ENCODE results near the gene LRGUK.

The LRGUK gene

DNA sequence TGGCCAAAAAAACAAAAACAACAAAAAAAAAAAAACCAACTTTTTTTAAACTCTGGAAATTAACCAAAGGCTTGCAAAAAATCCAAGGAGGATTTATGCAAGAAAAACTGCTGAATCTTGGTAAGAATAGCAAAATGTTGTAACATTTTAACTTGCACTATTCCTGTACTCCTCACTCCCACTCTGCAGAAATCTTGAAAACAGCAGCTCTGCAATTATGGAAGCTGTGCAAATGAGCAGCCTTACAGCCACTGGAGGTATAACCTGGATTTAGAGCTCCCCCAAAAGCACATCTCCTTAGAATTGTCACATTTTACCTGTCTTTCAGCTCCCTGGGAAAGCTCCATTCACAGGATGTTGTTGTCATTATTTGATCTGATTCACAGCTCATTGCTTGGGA lies 41.8 kb upstream of the LRGUK start:
- Histone ChIP-seq H3K9me3 (ENCODE audit: insufficient read depth, low read depth, low read length) (peaks cover 19% of the 10 kb centered on the region; the same call in 1 of the 2 replicates), H3K4me2 (ENCODE audit: low read depth, low read length, poor library complexity, severe bottlenecking) (no peak overlapping the region)

GRCh38 chr7:134086998-134087735 lies 40.0 kb upstream of the LRGUK start:
- H4K20me1 ChIP-seq (ENCODE audit: insufficient read depth, low read length, poor library complexity, severe bottlenecking), result no peaks in the 10 kb centered on the region
- H3K79me2 ChIP-seq (ENCODE audit: insufficient read depth, low read length), result no peaks in the 10 kb centered on the region
- no peaks in the 10 kb centered on the region for H3F3A ChIP-seq (ENCODE audit: low read depth)
- TF ChIP-seq EZH2phosphoT487 (IDR thresholded peaks at IDR 0.05; ENCODE audit: borderline replicate concordance), result no peak
- no peak for TF ChIP-seq CTCF (conservative IDR thresholded peaks at IDR 0.05; ENCODE audit: low read length)
- no peaks in the 10 kb centered on the region for H3K4me1 ChIP-seq (ENCODE audit: insufficient read depth, low read length, poor library complexity, severe bottlenecking)
- no peaks in the 10 kb centered on the region for H3K27me3 ChIP-seq (ENCODE audit: insufficient read depth, low read length, poor library complexity, severe bottlenecking)
- no peak overlapping the region for H3K9ac ChIP-seq (ENCODE audit: low read depth, low read length, poor library complexity, severe bottlenecking)
- peaks cover 21% of the 10 kb centered on the region; the same call in 1 of the 2 replicates for H3K9me3 ChIP-seq (ENCODE audit: insufficient read depth, low read depth, low read length)
- no peak overlapping the region for H2AFZ ChIP-seq (ENCODE audit: low read length)
- H3K4me2 ChIP-seq (ENCODE audit: low read depth, low read length, poor library complexity, severe bottlenecking), result no peak overlapping the region
- H3K4me3 ChIP-seq (ENCODE audit: low read length, poor library complexity, severe bottlenecking), result no peak overlapping the region
- no peaks in the 10 kb centered on the region for H3K36me3 ChIP-seq (ENCODE audit: insufficient read depth, low read length)
- no peaks in the 10 kb centered on the region for H3K9me2 ChIP-seq (replicated peaks; ENCODE audit: low read depth, low read length)

More for the DNA sequence above, 41.8 kb upstream of the LRGUK start:
- Histone ChIP-seq H3K9ac (ENCODE audit: low read depth, low read length, poor library complexity, severe bottlenecking) (no peak overlapping the region), H3K4me3 (ENCODE audit: low read length, poor library complexity, severe bottlenecking) (no peak overlapping the region), H3K27me3 (ENCODE audit: insufficient read depth, low read length, poor library complexity, severe bottlenecking) (no peaks in the 10 kb centered on the region), H3K9me2 (replicated peaks; ENCODE audit: low read depth, low read length) (no peaks in the 10 kb centered on the region), H3F3A (ENCODE audit: low read depth) (no peaks in the 10 kb centered on the region), H3K79me2 (ENCODE audit: insufficient read depth, low read length) (no peaks in the 10 kb centered on the region), H3K36me3 (ENCODE audit: insufficient read depth, low read length) (no peaks in the 10 kb centered on the region), H3K4me1 (ENCODE audit: insufficient read depth, low read length, poor library complexity, severe bottlenecking) (no peaks in the 10 kb centered on the region), H2AFZ (ENCODE audit: low read length) (no peak overlapping the region), H4K20me1 (ENCODE audit: insufficient read depth, low read length, poor library complexity, severe bottlenecking) (no peaks in the 10 kb centered on the region)
- TF ChIP-seq EZH2phosphoT487 (IDR thresholded peaks at IDR 0.05; ENCODE audit: borderline replicate concordance), result no peak

DNA sequence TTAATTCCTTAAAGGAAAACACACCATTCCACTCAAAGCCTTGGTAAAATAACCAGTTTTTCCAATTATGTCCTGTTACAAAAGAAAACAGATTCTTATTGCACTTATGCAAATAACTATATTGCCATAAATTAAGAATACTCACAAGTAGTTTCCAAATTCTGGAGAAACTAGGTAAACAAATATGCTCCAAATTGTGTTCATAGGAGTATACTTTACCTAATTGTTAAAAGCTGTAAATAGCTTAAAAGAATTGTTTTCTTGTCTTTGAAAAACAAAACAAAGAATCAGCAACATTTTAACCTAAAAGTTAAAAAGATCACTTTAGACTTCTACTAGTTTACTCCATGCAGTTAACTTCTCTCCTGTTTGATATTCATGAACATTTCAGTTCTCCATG lies 38.9 kb upstream of the LRGUK start:
- Histone ChIP-seq H3K36me3 (ENCODE audit: insufficient read depth, low read length) (no peaks in the 10 kb centered on the region), H3K4me3 (ENCODE audit: low read length, poor library complexity, severe bottlenecking) (no peak overlapping the region), H3K27me3 (ENCODE audit: insufficient read depth, low read length, poor library complexity, severe bottlenecking) (no peaks in the 10 kb centered on the region), H2AFZ (ENCODE audit: low read length) (no peak overlapping the region), H3K79me2 (ENCODE audit: insufficient read depth, low read length) (no peaks in the 10 kb centered on the region), H3F3A (ENCODE audit: low read depth) (no peaks in the 10 kb centered on the region), H3K9me3 (ENCODE audit: insufficient read depth, low read depth, low read length) (peaks cover 21% of the 10 kb centered on the region; the same call in 1 of the 2 replicates), H3K4me2 (ENCODE audit: low read depth, low read length, poor library complexity, severe bottlenecking) (no peak overlapping the region), H3K4me1 (ENCODE audit: insufficient read depth, low read length, poor library complexity, severe bottlenecking) (no peaks in the 10 kb centered on the region), H3K9ac (ENCODE audit: low read depth, low read length, poor library complexity, severe bottlenecking) (no peak overlapping the region), H3K9me2 (replicated peaks; ENCODE audit: low read depth, low read length) (no peaks in the 10 kb centered on the region), H4K20me1 (ENCODE audit: insufficient read depth, low read length, poor library complexity, severe bottlenecking) (no peaks in the 10 kb centered on the region)
- no peak for TF ChIP-seq EZH2phosphoT487 (IDR thresholded peaks at IDR 0.05; ENCODE audit: borderline replicate concordance)
- no peak for TF ChIP-seq CTCF (conservative IDR thresholded peaks at IDR 0.05; ENCODE audit: low read length)

DNA sequence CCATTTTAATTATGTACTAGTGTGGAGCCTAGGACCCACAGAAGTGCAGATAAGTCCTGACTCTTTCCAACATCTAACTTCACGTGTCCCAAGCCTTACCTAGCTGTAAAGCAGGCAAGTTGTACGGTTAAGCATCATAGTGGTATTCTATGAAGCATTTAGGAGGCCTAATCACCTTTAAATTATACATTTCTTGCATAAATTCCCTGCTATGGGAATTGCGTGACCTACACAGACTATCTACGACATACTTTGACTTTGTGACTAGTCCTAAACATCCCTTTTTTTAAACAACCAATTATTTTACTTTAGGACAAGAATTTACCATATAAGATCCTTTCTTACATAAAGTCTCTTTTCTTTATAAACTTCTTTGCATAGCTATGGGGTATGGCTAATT lies 37.7 kb upstream of the LRGUK start:
- Histone ChIP-seq H3K4me3 (ENCODE audit: low read length, poor library complexity, severe bottlenecking) (no peak overlapping the region), H3K9me3 (ENCODE audit: insufficient read depth, low read depth, low read length) (peaks cover 21% of the 10 kb centered on the region; the same call in 1 of the 2 replicates), H3K36me3 (ENCODE audit: insufficient read depth, low read length) (no peaks in the 10 kb centered on the region), H3K4me1 (ENCODE audit: insufficient read depth, low read length, poor library complexity, severe bottlenecking) (no peaks in the 10 kb centered on the region), H2AFZ (ENCODE audit: low read length) (no peak overlapping the region), H3K9ac (ENCODE audit: low read depth, low read length, poor library complexity, severe bottlenecking) (no peak overlapping the region), H4K20me1 (ENCODE audit: insufficient read depth, low read length, poor library complexity, severe bottlenecking) (no peaks in the 10 kb centered on the region), H3K27me3 (ENCODE audit: insufficient read depth, low read length, poor library complexity, severe bottlenecking) (no peaks in the 10 kb centered on the region), H3F3A (ENCODE audit: low read depth) (no peaks in the 10 kb centered on the region), H3K4me2 (ENCODE audit: low read depth, low read length, poor library complexity, severe bottlenecking) (no peak overlapping the region), H3K79me2 (ENCODE audit: insufficient read depth, low read length) (no peaks in the 10 kb centered on the region), H3K9me2 (replicated peaks; ENCODE audit: low read depth, low read length) (no peaks in the 10 kb centered on the region)
- TF ChIP-seq CTCF (conservative IDR thresholded peaks at IDR 0.05; ENCODE audit: low read length) (no peak), EZH2phosphoT487 (IDR thresholded peaks at IDR 0.05; ENCODE audit: borderline replicate concordance) (no peak)
